SU-DHL-6 (cell line): ENCODE measurements around the gene GNPTAB.

Experiments used
- H2AFZ ChIP-seq: fragments of 200-600 bp; sonication (generic); 2 replicates; pipeline ENCODE4 v1.6.1; 2014; ENCODE audit warnings: low read depth, mild to moderate bottlenecking, moderate library complexity, mixed read lengths, antibody characterized with exemption, low read length; ENCODE audit not compliant: severe bottlenecking
- H3F3A ChIP-seq: fragments of 200-600 bp; shearing (Covaris generic); 2 replicates; pipeline ENCODE4 v1.6.0; 2016; ENCODE audit warnings: antibody characterized with exemption, mild to moderate bottlenecking; ENCODE audit not compliant: insufficient read depth
- H3K27ac ChIP-seq: fragments of 200-600 bp; sonication (generic); 2 replicates; pipeline ENCODE4 v1.5.1; 2016; ENCODE audit warnings: low read depth, mild to moderate bottlenecking, low read length, moderate library complexity, mixed read lengths
- H3K27me3 ChIP-seq: fragments of 200-600 bp; sonication (generic), shearing (Covaris generic); 2 replicates; pipeline ENCODE4 v1.6.0; 2014; ENCODE audit warnings: mild to moderate bottlenecking, low read length
- H3K36me3 ChIP-seq: fragments of 200-600 bp; sonication (generic); 2 replicates; pipeline ENCODE4 v1.6.1; 2014; ENCODE audit warnings: mild to moderate bottlenecking, low read length, mixed read lengths
- H3K4me2 ChIP-seq: fragments of 300-600, 200-600 bp; shearing (Covaris generic), sonication (generic); 2 replicates; pipeline ENCODE4 v1.6.0; 2014; ENCODE audit warnings: low read length, low read depth, mild to moderate bottlenecking; ENCODE audit not compliant: poor library complexity, severe bottlenecking
- H3K4me3 ChIP-seq: fragments of 200-600 bp; sonication (generic); 2 replicates; pipeline ENCODE4 v1.5.1; 2014; ENCODE audit warnings: antibody characterized with exemption, low read length, mild to moderate bottlenecking, mixed read lengths; ENCODE audit not compliant: insufficient read depth, poor library complexity, severe bottlenecking
- H3K79me2 ChIP-seq: fragments of 200-600 bp; sonication (generic); 2 replicates; pipeline ENCODE4 v1.6.1; 2014; ENCODE audit warnings: mild to moderate bottlenecking, low read length, moderate library complexity; ENCODE audit not compliant: insufficient read depth
- H3K9ac ChIP-seq: fragments of 200-600 bp; sonication (generic); 2 replicates; pipeline ENCODE4 v1.7.0; 2014; ENCODE audit warnings: mild to moderate bottlenecking, low read length
- H3K9me2 ChIP-seq: fragments of 200-600 bp; sonication (generic); replicated peaks from 2 replicates; pipeline ENCODE4 v1.6.1; 2014; ENCODE audit warnings: low read length; ENCODE audit not compliant: insufficient read depth
- H3K9me3 ChIP-seq: fragments of 200-600 bp; sonication (generic); 2 replicates; pipeline ENCODE4 v1.6.1; 2014; ENCODE audit warnings: low read length, mixed read lengths; ENCODE audit not compliant: insufficient read depth
- H4K20me1 ChIP-seq: fragments of 200-600 bp; sonication (generic); 2 replicates; pipeline ENCODE4 v1.6.1; 2014; ENCODE audit warnings: low read depth, mild to moderate bottlenecking, antibody characterized with exemption, low read length, moderate library complexity, mixed read lengths
- EZH2phosphoT487 ChIP-seq: fragments of 200-600 bp; sonication (generic), shearing (Covaris generic); conservative IDR thresholded peaks from 2 replicates; pipeline ENCODE4 v1.6.1; 2018; ENCODE audit warnings: mild to moderate bottlenecking, antibody characterized with exemption, low read length, moderate library complexity, mixed read lengths
- TF ChIP-seq, protein P1 (sequence below): fragments of 200-600 bp; sonication (generic); IDR thresholded peaks from one replicate; pipeline ENCODE4 v1.5.1; 2017; ENCODE audit warnings: antibody characterized with exemption, mild to moderate bottlenecking, low read length, moderate library complexity; ENCODE audit not compliant: insufficient read depth, poor library complexity, severe bottlenecking

The GNPTAB gene

GRCh38 chr12:101733166-101733565 is 97.6 kb downstream of the GNPTAB start:
- TF ChIP-seq, protein P1, sequence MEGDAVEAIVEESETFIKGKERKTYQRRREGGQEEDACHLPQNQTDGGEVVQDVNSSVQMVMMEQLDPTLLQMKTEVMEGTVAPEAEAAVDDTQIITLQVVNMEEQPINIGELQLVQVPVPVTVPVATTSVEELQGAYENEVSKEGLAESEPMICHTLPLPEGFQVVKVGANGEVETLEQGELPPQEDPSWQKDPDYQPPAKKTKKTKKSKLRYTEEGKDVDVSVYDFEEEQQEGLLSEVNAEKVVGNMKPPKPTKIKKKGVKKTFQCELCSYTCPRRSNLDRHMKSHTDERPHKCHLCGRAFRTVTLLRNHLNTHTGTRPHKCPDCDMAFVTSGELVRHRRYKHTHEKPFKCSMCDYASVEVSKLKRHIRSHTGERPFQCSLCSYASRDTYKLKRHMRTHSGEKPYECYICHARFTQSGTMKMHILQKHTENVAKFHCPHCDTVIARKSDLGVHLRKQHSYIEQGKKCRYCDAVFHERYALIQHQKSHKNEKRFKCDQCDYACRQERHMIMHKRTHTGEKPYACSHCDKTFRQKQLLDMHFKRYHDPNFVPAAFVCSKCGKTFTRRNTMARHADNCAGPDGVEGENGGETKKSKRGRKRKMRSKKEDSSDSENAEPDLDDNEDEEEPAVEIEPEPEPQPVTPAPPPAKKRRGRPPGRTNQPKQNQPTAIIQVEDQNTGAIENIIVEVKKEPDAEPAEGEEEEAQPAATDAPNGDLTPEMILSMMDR: no peak
- no peak for TF ChIP-seq EZH2phosphoT487
- Histone ChIP-seq H3K9ac (no peak overlapping the region), H2AFZ (no peak overlapping the region), H3K27me3 (no peaks in the 10 kb centered on the region), H3K79me2 (no peaks in the 10 kb centered on the region), H3K9me2 (no peaks in the 10 kb centered on the region), H3K27ac (no peak overlapping the region), H3F3A (peaks cover 4% of the 10 kb centered on the region; the same call in 1 of the 2 replicates), H3K4me3 (no peak overlapping the region), H3K4me2 (no peak overlapping the region), H3K9me3 (no peaks in the 10 kb centered on the region), H4K20me1 (no peaks in the 10 kb centered on the region), H3K36me3 (peaks cover 12% of the 10 kb centered on the region)

- Histone ChIP-seq H2AFZ (no peak overlapping the region), H3K4me3 (no peak overlapping the region), H3K27ac (no peak overlapping the region), H3K9me3 (no peaks in the 10 kb centered on the region), H3K9me2 (no peaks in the 10 kb centered on the region), H3K4me2 (no peak overlapping the region), H3K9ac (no peak overlapping the region), H3K79me2 (no peaks in the 10 kb centered on the region), H3F3A (peaks cover 4% of the 10 kb centered on the region; the same call in 1 of the 2 replicates), H3K36me3 (peaks cover 12% of the 10 kb centered on the region), H4K20me1 (no peaks in the 10 kb centered on the region), H3K27me3 (no peaks in the 10 kb centered on the region)
- TF ChIP-seq, protein P1: no peak
- no peak for TF ChIP-seq EZH2phosphoT487
These were observed 98.4 kb downstream of the GNPTAB start for GRCh38 chr12:101732318-101732717.

DNA sequence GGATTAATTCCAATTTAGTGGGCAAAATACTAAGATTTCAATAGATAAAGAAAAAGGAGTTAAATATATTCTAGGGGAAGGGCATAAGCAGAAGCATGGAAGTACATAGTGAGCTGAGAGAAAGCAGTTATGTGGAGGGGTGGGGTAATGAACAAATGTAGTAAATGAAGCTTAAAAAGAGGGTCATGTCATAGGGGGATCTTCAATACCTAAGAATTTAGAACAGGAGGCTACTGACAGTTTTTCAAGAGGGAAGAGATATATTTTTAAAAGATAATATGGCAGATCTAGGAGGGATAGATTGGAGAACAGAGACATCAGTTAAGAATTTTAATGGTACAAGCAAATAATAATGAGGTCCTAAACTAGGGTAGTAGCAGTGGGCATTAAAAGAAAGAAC is 100.9 kb downstream of the GNPTAB start:
- no peaks in the 10 kb centered on the region for H3K79me2 ChIP-seq
- no peak overlapping the region for H3K4me3 ChIP-seq
- H3K4me2 ChIP-seq: no peak overlapping the region
- H3K9me3 ChIP-seq: no peaks in the 10 kb centered on the region
- H3K36me3 ChIP-seq: peaks cover 12% of the 10 kb centered on the region
- H3F3A ChIP-seq: no peaks in the 10 kb centered on the region
- H3K9me2 ChIP-seq: no peaks in the 10 kb centered on the region
- TF ChIP-seq EZH2phosphoT487: no peak
- TF ChIP-seq, protein P1: no peak
- no peak overlapping the region for H3K27ac ChIP-seq
- no peaks in the 10 kb centered on the region for H4K20me1 ChIP-seq
- no peaks in the 10 kb centered on the region for H3K27me3 ChIP-seq
- H2AFZ ChIP-seq: no peak overlapping the region
- H3K9ac ChIP-seq: no peak overlapping the region

GRCh38 chr12:101727098-101727497 is 103.7 kb downstream of the GNPTAB start:
- Histone ChIP-seq H4K20me1 (no peaks in the 10 kb centered on the region), H3K4me2 (no peak overlapping the region), H3K4me3 (no peak overlapping the region), H3K9me2 (no peaks in the 10 kb centered on the region), H3K79me2 (no peaks in the 10 kb centered on the region), H3K9me3 (no peaks in the 10 kb centered on the region), H3K27ac (no peak overlapping the region), H3K36me3 (peaks cover 5% of the 10 kb centered on the region; the same call in 1 of the 2 replicates), H2AFZ (no peak overlapping the region), H3K27me3 (no peaks in the 10 kb centered on the region), H3K9ac (no peak overlapping the region), H3F3A (no peaks in the 10 kb centered on the region)
- no peak for TF ChIP-seq EZH2phosphoT487
- TF ChIP-seq, protein P1: no peak
